ENCODE data around the gene SPAG9. TPM values are rescaled to one million over a fixed set of nuclear protein-coding genes. Genes with fewer than 3 reads are reported as not detected.
A peak's percentile ranks its signal among the peaks of the same experiment; 100 is the strongest.

SPAG9 gene
- polyA plus RNA-seq, 12 donors = 59.7 to 126 (median 80.5) TPM

DNA sequence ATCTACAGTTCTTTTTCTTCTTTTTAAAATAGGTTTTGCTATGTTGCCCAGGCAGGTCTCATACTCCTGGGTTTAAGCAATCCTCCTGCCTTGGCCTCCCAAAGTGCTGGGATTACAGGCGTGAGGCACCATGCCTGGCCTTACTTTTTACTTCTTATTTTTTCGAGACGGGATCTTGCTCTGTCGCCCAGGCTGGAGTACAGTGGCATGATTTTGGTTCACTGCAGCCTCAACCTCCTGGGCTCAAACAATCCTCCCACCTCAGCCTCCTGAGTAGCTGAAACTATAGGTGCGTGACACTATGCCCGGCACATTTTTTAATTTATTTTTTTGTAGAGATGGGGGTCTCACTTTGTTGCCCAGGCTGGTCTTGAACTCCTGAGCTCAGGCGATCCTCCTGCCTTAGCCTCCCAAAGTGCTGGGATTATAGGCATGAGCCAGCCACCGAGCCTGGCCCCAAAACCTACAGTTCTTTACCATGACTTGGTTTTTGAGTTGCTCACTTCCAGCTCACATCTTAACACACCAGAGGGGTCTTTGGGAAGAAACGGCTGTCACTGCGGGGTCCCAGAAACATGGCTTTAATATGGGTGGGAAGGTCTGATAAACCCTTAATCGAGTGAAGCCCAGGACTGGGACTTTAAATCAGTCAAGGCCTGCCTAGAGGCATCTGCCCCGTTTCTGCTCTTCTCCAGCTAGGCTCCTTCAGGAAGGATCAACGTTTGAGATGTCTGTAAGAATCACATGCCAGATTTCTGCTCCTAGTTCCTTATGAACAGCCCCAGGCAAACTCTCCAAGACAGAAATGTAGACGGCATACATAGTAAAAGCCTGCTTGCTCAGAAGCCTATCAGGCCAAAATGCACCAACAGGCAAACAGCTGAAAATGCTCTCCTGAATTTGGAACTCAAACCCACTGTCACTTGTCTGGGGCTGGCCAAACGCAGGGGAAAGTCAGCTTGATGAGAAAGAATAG, 162.8 kb downstream of the SPAG9 start:
- no peak for DNase-seq

DNA sequence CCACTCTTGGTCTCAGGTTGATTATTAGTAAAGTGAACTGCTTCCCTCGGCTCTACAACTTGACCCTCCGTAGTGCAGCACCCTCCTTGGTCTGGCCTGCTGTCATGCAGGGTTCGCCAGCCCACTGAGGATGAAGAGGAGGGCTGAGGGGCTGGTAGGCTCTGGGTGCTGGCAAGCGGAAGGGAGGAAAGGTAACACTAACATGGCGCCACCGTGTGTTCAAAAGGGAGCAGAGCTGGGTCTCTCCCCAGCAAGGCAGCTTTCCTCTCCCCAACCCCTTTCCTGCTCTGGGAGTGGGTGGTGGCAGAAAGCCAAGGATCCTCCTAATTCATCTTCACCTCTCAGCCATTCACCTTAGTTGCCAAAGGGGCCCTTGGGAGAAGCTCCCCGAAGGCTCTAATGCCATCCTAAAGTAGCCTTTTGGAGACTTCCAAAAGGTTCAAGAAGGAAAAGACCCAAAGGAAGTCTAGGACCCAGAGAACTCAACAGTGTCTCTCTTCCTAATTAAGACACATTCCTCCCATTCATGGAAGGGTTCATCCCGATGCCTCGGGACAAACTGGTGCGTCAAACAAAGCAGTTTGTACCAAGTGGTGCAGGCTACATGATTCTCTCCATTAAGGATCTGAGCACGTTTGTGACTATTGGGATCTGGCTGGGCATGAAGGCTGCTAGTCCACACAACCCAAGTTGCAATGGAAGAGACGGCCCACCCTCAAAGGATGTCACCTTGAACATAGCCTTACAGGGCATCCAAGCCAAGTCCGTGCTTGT, 163.7 kb downstream of the SPAG9 start:
- peak; percentile 64 for DNase-seq

DNA sequence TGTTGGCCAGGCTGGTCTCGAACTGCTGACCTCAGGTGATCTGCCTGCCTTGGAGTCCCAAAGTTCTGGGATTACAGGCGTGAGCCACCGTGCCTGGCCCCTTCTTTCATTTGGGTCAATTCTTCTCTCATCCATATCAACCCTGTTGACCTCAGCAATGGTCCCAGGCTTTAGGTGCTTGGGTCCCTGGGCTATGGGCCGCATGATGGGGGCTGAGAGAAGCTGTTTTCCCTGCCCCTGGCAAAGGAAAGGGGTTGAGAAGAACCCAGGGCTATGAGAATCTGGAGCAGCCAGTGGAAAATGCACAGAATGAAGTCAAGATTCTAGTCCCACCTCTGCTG, 164.3 kb downstream of the SPAG9 start:
- DNase-seq = no peak

DNA sequence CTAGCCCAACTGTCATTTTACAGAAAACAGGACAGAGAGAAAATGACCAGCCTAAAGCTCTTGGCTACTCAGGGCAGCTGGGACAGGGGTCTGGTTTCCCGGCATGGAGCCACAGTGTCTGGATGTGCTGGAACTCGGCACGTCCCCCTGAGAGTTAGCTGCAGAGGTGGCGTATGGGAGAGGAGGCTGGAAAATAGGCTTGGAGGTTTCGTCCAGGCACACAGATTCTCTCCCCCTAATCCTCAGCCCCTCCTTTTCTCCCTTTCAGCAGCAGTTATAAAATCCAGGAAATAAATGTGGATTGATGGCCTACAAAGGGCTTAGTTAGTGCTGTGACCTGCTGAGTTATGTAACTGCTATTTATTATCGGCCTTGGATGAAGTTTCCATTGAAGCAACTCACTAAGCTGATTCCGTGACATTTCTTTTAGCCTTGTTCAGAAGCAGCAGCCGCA, 165.0 kb downstream of the SPAG9 start:
- DNase-seq = no peak

DNA sequence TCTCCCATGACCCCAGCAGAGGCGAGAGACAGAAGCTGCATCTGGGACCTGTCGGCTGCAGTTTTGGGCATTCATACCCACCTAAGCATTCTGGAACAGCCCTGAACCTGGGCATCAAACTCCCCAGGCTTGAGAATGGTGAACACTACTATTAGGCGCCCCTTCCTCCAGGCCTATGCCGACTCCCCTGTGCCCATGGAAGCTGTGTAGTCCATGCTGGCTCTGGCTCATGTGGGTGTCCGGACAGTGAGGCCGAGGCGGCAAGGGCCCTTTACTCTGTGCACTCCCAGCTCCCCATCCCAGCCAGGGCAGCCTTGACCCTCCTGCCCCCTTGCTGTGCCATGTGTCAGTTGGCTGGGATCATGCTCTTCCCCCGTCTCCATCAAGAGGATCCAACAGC, 165.5 kb downstream of the SPAG9 start:
- DNase-seq = no peak

DNA sequence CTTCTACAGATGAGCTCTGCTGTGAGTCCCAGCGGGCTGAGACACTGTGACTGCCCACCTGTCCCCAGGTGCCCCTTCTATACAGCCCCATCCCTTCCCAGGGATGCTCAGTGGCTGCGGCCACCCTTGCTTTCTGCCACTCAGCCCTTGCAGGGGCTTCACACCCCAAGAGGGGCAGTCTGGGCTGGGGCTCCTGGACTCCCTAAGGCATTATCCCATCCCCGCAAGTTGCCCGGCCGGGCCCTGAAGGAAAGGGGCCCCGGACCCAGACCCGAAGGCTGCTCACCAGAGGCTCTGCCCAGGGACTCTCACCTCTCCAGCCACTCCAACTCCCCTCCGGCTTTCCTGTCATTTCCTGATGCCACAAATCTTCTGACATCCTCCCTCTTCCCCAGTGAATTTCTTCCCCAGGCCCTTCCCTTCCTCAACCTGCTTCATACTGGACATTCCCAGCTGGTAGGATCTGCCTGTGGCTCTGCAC, 166.0 kb downstream of the SPAG9 start:
- no peak for DNase-seq

DNA sequence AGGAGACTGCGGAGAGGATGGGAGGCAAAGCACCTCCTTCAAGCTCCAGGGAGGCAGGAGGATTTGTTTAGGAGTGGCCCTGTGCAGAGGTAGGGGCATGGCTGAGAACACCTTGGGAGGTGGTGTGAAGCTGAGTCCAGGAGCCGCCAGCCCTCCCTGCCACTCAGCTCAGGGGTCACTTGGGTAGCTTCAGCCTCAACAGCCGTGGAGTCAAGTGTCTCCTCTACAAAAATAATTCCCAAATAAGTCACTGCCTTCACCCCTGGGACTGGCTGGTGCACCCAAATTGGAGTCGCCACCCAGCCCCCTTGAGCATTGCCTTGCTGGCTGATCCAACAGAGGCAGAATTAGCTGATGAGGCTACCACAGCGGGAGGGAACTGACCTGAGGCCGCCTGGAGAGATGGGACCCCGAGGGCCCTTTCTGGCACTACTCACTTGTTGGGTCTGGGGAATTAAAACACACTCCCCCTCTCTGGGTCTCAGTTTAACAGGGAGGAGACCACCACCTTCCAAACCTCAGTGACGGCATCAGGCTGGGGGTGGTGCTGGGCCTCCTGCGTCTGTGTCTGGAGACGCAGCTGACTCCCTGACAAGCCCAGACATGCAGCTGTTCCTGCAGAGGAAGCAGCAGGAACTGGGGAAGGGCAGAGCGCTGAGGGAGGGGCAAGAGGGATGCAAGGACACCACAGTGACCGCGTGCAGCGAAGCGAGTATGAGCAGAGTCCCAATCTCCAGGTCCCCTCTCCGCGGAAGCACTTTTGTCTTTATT, 166.7 kb downstream of the SPAG9 start:
- DNase-seq = peak; percentile 57

DNA sequence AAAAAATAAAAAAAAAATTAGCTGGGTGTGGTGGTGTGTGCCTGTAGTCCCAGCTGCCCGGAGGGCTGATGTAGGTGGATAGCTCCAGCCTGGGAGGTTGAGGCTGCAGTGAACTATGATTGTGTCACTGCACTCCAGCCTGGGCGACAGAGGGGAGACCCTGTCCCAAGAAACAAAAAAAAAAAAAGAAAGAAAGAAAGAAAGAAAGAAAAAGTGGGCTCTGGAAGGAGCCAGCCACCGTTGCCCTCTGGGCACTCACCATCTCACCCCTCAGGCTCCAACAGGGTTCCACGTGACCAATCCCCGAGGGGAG, 167.2 kb downstream of the SPAG9 start:
- DNase-seq = no peak

DNA sequence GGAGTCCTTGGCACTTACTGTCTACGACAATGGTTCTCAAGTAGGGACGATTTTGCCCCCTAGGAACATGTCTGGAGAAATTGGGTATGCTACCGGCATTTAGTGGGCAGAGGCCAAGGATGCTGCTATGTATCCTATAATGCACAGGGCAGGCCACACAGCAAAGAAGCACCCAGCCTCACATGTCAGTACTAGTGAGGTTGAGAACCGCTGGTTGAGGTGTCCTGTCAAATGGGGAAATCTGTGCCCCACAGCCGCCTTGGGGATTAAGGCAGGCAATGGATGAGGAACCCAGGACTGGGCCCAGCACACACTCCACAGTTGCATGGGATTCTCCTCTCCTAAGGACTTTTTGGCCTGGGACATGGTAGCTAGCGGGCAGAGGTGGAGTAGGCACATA, 167.8 kb downstream of the SPAG9 start:
- DNase-seq = no peak

DNA sequence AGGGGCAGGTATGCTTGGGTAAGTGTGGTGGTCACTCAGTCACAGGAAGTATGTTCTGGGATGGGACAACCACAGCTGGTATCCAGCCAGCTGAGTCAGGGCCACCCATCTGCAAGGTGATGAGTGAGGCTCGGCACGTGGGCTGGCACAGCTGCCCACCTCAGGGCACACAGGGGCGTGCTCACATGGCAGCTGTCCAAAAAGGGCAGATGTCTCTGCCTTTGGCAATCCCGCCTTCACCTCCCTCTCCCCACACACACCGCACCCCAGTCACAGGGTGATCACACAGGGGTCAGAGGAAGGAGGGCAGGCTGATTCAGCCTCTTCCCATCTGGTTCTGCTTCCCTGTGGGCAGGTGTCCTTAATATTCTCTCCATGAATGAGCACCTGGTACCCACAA, 168.7 kb downstream of the SPAG9 start:
- no peak for DNase-seq

DNA sequence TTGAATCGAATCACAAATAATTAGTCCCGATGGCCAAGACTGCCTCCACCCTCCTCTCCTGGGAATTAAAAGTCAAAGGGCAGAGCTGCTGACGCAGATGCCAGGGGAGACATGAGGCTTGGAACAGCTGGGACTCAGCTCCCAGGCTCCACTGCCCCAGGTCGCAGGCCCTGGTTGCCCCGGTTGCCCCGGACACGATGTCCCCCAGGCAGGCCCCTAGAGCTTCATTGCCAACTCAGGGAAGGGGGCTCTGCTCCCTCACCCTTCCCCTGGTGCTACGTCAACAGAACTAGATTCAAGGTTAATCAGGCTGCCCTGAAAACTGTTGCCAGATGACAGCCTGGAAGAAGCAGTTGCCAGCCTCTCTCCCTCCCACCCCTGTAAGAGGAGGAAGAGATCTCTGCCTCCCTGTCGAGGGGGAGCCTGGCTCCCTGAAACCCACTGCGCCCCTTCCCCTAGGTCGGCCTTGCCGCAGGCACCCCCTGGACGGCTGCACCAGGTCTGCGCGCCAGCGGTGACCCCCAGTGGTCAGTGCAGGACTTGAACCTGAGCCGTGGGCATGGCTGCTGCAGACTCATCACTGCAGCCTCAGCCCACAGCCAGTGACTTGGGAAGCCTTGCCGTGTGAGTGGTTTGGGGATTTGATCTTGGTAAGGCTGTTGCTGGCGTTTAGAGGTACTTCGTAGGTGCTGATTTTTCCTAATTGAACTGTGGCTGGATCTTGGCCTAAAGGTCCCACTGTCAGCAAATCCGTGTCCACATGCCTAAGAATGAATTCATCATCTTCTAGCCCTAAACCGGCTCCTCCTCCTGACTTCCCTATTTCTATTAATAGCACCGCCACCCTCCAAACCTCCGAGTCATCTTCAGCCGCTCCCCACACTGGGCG, 170.4 kb downstream of the SPAG9 start:
- DNase-seq = peak; percentile 63

DNA sequence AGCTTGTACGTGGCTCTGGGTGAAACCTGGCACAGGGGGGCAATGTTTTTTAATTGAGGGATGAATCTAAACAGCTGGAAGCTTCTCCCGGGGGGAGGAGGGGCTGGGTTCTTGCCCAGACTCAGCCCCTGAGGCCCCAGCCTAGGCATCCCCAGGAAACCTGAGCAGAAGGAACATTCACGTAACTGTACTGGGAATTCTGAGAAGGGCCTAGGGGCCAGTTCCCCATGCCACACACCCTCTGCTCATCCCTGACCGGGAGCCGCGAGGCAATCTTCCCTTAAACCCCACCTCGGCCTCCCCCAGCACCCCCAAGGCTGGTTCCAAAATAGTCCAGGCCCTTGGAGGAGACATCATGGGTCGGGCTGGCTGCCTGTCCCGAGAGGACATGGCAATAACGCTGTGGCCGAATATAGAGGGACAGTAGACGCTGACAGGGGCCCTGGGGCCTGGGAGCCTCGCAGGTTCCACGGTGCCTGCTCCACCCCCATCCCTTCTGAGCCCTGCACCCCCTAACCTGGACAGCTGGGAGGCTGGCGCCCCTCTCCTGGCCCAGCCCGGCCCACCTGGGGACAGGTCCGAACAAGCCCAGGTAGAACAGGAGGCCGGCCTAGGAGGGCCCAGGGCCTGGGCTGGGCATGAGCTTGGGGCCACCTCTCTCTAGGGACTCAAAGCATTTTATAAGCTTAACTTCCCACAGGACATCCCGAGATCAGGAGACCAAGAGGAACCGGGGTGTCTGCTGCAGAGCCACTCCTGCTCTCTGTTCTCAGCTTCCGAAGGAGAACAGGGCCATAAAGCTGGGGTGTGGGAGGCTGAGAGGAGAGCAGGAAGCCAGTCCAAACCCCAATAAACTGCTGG, 171.3 kb downstream of the SPAG9 start:
- DNase-seq = no peak

DNA sequence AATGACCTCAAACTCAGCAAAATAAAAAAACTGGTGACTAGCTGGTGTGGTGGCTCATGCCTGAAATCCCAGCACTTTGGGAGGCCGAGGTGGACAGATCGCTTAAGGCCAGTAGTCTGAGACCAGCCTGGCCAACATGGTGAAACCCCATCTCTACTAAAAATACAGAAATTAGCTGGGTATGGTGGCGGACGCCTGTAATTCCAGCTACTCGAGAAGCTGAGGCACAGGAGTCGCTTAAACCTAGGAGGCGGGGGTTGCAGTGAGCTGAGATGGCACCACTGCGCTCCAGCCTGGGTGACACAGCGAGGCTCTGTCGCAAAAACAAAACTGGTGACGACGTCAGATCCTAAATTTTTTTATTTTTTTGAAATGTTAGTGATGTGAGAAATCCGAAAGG, 172.0 kb downstream of the SPAG9 start:
- DNase-seq = no peak

DNA sequence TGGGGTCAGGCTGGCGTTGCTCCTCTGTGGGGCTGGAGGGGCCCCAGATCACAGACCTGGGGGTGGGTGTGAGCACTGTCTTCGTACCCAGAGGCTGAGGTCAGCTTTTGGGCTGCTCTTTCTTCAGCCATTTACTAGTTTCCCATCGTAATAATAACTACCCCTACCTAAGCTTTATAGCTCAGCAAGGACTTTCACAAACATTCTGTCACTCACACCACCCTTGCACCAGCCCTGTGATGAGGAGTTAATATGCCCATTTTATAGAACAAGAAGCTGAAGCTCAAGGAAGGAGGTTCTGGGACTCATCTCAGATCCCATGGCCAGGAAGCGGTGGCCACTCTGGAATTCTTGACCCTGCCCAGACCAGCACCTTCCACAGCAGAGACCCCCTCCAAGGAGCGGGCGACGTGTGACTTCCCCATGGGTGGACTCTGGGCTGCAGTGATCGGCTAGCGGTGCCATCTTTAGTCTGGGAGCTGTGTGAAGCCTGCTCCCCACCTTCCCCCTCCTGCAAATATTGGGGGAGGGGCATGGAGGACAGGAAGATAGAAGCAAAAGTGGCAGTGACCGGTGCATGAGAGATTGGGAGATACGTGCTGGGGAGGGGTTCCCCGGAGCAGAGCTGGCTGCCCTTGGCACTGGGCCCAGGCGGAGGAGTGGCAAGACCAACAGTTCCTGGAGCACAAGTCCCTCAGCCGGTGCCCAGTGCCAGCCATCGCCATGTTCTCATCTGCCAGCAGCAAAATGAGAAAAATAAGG, 172.7 kb downstream of the SPAG9 start:
- DNase-seq = no peak

DNA sequence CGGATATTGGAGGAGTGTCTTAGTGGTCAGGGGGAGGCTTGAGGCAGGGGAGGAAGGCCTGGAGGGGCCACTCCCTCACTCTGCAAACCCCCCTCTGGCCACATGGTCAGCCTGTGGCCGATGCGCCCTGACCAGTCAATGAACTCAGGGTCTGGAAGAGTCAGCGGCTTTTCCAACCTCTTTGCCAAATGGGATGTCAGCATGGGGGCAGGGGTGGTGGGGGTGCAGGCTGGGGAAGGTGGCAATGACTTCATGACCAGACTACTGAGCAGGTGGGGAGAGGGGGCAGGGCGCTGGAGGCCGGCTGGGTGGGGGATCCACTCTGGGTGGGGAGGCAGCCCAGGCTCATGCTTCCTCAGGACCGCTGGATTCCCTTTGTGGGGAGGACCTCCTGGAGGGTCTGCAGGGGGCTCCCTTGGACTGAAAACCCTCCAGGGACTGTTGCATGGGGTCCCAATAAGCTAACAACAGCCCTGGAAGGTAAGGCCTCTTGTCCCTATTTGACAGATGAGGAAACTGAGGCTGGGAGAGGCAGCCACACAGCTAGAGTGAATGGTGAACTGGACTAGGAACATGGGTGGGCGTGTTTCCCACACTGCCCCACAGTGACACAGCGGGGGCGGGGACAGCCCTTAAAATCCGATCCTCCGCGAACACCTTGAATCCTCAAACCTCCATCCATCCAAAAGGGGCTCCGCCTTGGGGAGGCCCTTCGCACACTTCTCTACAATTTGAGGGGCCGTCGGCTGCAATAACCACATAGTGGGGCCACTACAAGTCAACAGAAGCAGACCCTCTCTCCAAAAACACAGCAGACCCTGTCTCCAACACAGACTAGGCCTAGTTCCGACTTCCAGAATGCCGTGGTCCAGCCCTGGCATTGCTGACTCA, 173.5 kb downstream of the SPAG9 start:
- no peak for DNase-seq

DNA sequence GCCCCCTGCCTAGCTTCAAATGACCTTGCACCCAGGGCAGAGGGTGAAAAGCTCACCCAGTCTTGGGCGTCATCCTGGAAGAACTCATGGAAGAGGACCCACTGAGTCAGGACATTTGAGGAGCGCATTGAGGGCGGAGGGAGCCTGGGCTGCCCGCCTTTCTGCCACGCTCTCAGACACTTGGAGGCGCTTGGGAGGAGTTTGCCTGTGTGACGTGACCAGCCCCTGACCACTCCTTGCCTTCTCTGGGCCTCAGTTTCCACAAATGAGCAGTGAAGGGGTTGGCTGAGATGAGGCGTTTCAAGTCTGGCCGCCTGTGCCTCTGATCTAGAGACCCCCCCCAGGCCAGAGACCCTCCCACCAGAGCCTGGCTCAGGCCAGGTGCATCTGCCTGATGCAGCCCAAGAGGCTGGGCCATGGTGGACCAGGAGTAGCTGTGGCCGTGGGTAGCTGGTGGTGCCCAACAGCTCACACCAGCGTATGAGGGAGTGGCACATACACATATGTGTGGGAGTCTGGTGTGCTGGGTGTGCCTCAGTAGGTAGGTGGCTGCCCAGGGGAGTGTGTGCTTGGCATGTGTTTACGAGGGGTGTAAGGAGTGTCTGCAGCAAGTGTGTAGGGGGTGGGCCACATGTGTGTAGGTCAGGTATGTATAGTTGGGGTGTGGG, 174.3 kb downstream of the SPAG9 start:
- no peak for DNase-seq

DNA sequence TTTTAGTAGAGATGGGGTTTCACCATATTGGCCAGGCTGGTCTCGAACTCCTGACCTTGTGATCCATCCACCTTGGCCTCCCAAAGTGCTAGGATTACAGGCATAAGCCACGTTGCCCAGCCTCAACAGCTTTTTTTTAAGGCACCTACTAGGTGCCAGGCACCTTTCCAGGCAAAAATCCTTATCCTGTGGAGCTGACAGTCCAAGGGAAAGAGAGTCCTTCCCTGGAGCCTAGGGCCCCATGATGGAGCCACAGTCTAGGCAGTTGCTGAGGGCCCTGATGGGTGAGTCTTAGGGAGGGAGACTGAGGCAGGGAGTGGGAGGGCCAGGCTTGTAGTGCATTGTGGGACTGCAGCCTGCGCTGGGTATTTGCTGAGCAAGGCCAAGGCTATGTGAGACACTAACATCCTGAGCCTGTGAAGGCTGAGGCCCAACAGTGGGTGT, 174.9 kb downstream of the SPAG9 start:
- DNase-seq = no peak
